Keratinocyte (primary cell): ENCODE results near the gene FBXL12. TPM values are rescaled to one million over a fixed set of nuclear protein-coding genes. Genes with fewer than 3 reads are reported as not detected.

Experiments
- DNase-seq: peaks from one replicate; pipeline ENCODE4 v3.0.0-alpha.2; 2011; ENCODE audit warnings: low read depth, missing footprints, low spot score
- FAIRE-seq: peaks from 2 replicates; lab custom pipeline; 2011; peaks lifted over from hg19 to GRCh38; lab: Jason Lieb, UNC
- H2AFZ ChIP-seq: 2 replicates; pipeline ENCODE4 v1.6.0; 2012; ENCODE audit warnings: low read length, control low read depth, inconsistent platforms; ENCODE audit not compliant: control insufficient read depth
- H3K27ac ChIP-seq: 2 replicates; pipeline ENCODE4 v1.5.1; 2011; ENCODE audit warnings: low read length; ENCODE audit not compliant: control insufficient read depth, insufficient read depth
- H3K27me3 ChIP-seq: 3 replicates; pipeline ENCODE4 v1.6.0; 2011; ENCODE audit warnings: low read length; ENCODE audit not compliant: control insufficient read depth, insufficient read depth; ENCODE audit errors: extremely low read depth
- H3K36me3 ChIP-seq, 2 experiments: 2 replicates in 1 of 2; 3 replicates in 1 of 2; pipeline ENCODE4 v1.5.1; 2011; ENCODE audit warnings: low read length in 2 of 2, mild to moderate bottlenecking in 1 of 2; ENCODE audit not compliant: control insufficient read depth in 2 of 2, insufficient read depth in 2 of 2; ENCODE audit errors: extremely low read depth in 1 of 2
- H3K4me1 ChIP-seq: 3 replicates; pipeline ENCODE4 v1.5.1; 2011; ENCODE audit warnings: low read length; ENCODE audit not compliant: control insufficient read depth, insufficient read depth; ENCODE audit errors: extremely low read depth
- H3K4me2 ChIP-seq: 3 replicates; pipeline ENCODE4 v1.6.0; 2011; ENCODE audit warnings: low read depth, low read length; ENCODE audit not compliant: control insufficient read depth, insufficient read depth; ENCODE audit errors: extremely low read depth
- H3K4me3 ChIP-seq, 3 experiments: fragments of 200-600 bp in 1 of 3; sonication (generic) in 1 of 3; 2 replicates in 2 of 3; 3 replicates in 1 of 3; pipeline ENCODE4 v1.5.1; 2011 to 2016; ENCODE audit warnings: low read length in 3 of 3, mild to moderate bottlenecking in 3 of 3, control low read depth in 2 of 3, inconsistent platforms in 1 of 3, low read depth in 1 of 3, mixed read lengths in 1 of 3, mixed run types in 1 of 3, moderate library complexity in 1 of 3; ENCODE audit not compliant: control insufficient read depth in 2 of 3, insufficient read depth in 2 of 3; ENCODE audit errors: extremely low read depth in 1 of 3
- H3K79me2 ChIP-seq: 2 replicates; pipeline ENCODE4 v1.6.0; 2012; ENCODE audit warnings: low read length; ENCODE audit not compliant: control insufficient read depth, insufficient read depth
- H3K9ac ChIP-seq: 3 replicates; pipeline ENCODE4 v1.6.0; 2011; ENCODE audit warnings: low read length; ENCODE audit not compliant: control insufficient read depth, insufficient read depth; ENCODE audit errors: extremely low read depth
- H3K9me1 ChIP-seq: 3 replicates; pipeline ENCODE4 v1.6.0; 2011; ENCODE audit warnings: low read length; ENCODE audit not compliant: control insufficient read depth, insufficient read depth; ENCODE audit errors: extremely low read depth
- H3K9me3 ChIP-seq: 2 replicates; pipeline ENCODE4 v1.5.1; 2012; ENCODE audit warnings: low read depth, low read length; ENCODE audit not compliant: control insufficient read depth
- H4K20me1 ChIP-seq: 3 replicates; pipeline ENCODE4 v1.6.0; 2011; ENCODE audit warnings: low read length; ENCODE audit not compliant: control insufficient read depth, insufficient read depth; ENCODE audit errors: extremely low read depth
- EZH2 ChIP-seq: IDR thresholded peaks from one replicate; pipeline ENCODE4 v1.6.1; 2012; ENCODE audit warnings: inconsistent platforms, mild to moderate bottlenecking, low read length, moderate library complexity
- dilution Hi-C: fragments of 300-500 bp; cut with MboI; formaldehyde crosslinking; loops from one replicate; pipeline ENCODE4 v1.7.0; 2020; ENCODE audit warnings: low sequenced_read_pairs; ENCODE audit not compliant: extremely low pct_ligation_motif_present
- polyA plus RNA-seq, 5 experiments: library from polyadenylated mRNA; depleted of rRNA in 3 of 5; stranded (reverse) in 3 of 5; stranded (forward) in 1 of 5; unstranded in 1 of 5; fragments of >200 nt; gene quantifications; 1 replicate in 1 of 5; 2 replicates in 3 of 5; 3 replicates in 1 of 5; pipeline versions ENCODE4 v1.2.1 to v1.2.3, GENCODE V29; 2011 to 2012; ENCODE audit warnings: missing spikeins in 2 of 5, low read depth in 1 of 5, low replicate concordance in 1 of 5
- small RNA-seq, 3 experiments: library from RNA; depleted of rRNA; stranded (forward); fragments of <200 nt; gene quantifications; one replicate each; pipeline ENCODE3, GENCODE V24; 2012; ENCODE audit warnings: low read depth in 3 of 3, low replicate concordance in 1 of 3; ENCODE audit not compliant: insufficient read length in 3 of 3
- TF ChIP-seq, protein P1 (sequence below), 3 experiments: IDR thresholded peaks in 1 of 3; conservative IDR thresholded peaks in 1 of 3; optimal IDR thresholded peaks in 1 of 3; 2 replicates in 2 of 3; 3 replicates in 1 of 3; pipeline versions ENCODE3 to v1.5.1; 2011; ENCODE audit warnings: low read length in 3 of 3, mild to moderate bottlenecking in 3 of 3, moderate library complexity in 2 of 3, control low read depth in 1 of 3, inconsistent platforms in 1 of 3; ENCODE audit not compliant: insufficient read depth in 2 of 3; ENCODE audit errors: extremely low read depth in 1 of 3

FBXL12 gene
- polyA plus RNA-seq, 1 donor (not counting 4 experiments of a cell fraction or from before 2014, with no cell fraction given): 12.6 TPM

DNA sequence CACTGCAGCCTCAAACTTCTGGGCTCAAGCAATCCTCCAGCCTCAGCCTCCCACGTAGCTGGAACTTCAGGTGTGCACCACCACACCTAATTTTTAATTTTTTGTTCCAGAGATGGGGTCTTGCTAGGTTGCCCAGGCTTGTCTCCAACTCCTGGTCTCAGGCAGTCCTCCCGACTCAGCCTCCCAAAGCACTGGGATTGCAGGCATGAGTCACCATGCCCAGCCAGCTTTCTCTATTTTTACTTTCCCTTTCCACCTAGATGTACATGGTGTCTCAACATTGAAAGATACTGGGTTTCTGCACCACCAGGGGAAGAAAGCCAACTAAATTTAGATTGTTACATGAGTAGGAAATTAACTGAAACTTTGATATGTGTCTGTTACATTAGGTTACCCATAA is 36.5 kb downstream of the FBXL12 start:
- no peaks in the 10 kb centered on the region for H3K9me1 ChIP-seq
- H2AFZ ChIP-seq: no peak overlapping the region
- no peaks in the 10 kb centered on the region for H3K27me3 ChIP-seq
- no peak for FAIRE-seq
- TF ChIP-seq, protein P1, sequence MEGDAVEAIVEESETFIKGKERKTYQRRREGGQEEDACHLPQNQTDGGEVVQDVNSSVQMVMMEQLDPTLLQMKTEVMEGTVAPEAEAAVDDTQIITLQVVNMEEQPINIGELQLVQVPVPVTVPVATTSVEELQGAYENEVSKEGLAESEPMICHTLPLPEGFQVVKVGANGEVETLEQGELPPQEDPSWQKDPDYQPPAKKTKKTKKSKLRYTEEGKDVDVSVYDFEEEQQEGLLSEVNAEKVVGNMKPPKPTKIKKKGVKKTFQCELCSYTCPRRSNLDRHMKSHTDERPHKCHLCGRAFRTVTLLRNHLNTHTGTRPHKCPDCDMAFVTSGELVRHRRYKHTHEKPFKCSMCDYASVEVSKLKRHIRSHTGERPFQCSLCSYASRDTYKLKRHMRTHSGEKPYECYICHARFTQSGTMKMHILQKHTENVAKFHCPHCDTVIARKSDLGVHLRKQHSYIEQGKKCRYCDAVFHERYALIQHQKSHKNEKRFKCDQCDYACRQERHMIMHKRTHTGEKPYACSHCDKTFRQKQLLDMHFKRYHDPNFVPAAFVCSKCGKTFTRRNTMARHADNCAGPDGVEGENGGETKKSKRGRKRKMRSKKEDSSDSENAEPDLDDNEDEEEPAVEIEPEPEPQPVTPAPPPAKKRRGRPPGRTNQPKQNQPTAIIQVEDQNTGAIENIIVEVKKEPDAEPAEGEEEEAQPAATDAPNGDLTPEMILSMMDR (optimal IDR thresholded peaks at IDR 0.05 in 1 of 3, IDR thresholded peaks at IDR 0.05 in 1 of 3, conservative IDR thresholded peaks at IDR 0.05 in 1 of 3; ENCODE audit: extremely low read depth in 1 of 3, insufficient read depth in 2 of 3, low read length in 3 of 3): no peak
- TF ChIP-seq EZH2: no peak
- no peaks in the 10 kb centered on the region for H3K79me2 ChIP-seq
- H3K36me3 ChIP-seq: no peaks in the 10 kb centered on the region
- dilution Hi-C loops: no loop called here
- peaks cover 2% of the 10 kb centered on the region for H3K4me1 ChIP-seq
- no peak overlapping the region for H3K4me2 ChIP-seq
- DNase-seq: no peak
- H3K27ac ChIP-seq: no peak overlapping the region
- no peaks in the 10 kb centered on the region for H3K9me3 ChIP-seq
- no peak overlapping the region for H3K4me3 ChIP-seq
- no peak overlapping the region for H3K9ac ChIP-seq
- H4K20me1 ChIP-seq: no peaks in the 10 kb centered on the region

DNA sequence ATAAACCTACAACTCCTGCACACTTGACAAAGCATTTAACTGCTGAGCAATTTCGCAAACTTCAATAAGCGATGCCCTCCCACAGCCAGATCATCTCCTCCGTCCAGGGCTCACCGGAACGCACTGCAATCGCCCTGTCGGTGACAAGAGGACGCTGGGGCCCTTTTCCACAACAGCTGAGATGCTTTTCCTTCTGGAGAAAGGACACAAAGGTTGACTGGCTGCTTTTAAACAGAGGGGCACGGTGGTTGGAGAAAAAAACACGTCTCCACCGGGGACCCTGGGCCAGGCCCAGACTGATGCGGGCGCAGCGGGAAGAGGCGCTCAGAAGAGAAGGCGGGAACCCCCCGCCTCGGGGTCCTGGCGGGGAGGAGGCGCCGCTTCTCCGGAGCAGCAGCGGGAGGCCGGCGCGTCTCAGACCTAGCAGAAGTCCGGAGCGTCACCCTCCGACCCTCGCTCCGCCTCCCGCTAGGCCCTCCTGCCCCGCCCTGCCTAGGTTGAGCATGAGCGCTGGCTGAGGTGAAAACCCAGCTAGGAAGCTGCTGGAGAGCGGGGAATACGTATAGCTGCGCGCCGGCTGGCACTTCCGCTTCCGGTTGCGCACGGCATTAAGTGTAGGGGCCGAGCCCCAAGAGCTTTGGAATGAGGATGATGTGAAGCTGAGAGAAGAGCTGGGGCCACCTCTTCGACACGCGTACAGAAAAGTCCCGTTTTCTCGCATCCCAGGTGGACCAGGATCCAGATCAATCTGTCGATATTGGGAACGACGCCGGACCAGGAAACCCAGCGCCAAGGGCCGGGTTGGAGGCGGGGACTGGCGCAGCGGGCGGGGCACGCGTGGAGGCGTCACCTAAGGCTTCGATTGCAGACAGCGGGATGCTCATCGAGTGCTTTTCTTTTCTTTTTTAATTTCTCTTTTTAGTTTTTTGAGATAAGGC is 50.4 kb downstream of the FBXL12 start, which contains the start of gene ZNF846:
Gene ZNF846, minus strand, starts transcription at position 564 of the 938 bp plus-strand sequence. CDS start 3,788 bp downstream, outside the sequence.
- H2AFZ ChIP-seq: peak within 1 kb of the TSS; percentile 92
- H3K4me2 ChIP-seq: peak within 1 kb of the TSS; percentile 91
- dilution Hi-C loops: no loop called here
- peak; percentile 79 for FAIRE-seq
- peaks cover 0 to 1% of the 10 kb centered on the region in 2 experiments for H3K36me3 ChIP-seq
- H3K9me1 ChIP-seq: no peaks in the 10 kb centered on the region
- DNase-seq: peak; percentile 64
- H4K20me1 ChIP-seq: no peaks in the 10 kb centered on the region
- peaks cover 4% of the 10 kb centered on the region for H3K79me2 ChIP-seq
- H3K4me3 ChIP-seq: peak within 1 kb of the TSS; percentile 68 to 97 (median 88)
- H3K27me3 ChIP-seq: no peaks in the 10 kb centered on the region
- H3K9me3 ChIP-seq: no peaks in the 10 kb centered on the region
- H3K9ac ChIP-seq: peak within 1 kb of the TSS; percentile 86
- H3K27ac ChIP-seq: peak within 1 kb of the TSS; percentile 87
- no peaks in the 10 kb centered on the region for H3K4me1 ChIP-seq
- TF ChIP-seq, protein P1 (optimal IDR thresholded peaks at IDR 0.05 in 1 of 3, IDR thresholded peaks at IDR 0.05 in 1 of 3, conservative IDR thresholded peaks at IDR 0.05 in 1 of 3; ENCODE audit: extremely low read depth in 1 of 3, insufficient read depth in 2 of 3, low read length in 3 of 3): no peak
- no peak for TF ChIP-seq EZH2

Small RNA genes lying within 50 kb of the gene (small RNA-seq; reads per million reads assigned to genes)
- 0 reads per million in 3 experiments for gene RF00156

Other genes with a start within 250 kb of the FBXL12 start
- 8.9 to 20.3 TPM (median 17.7 TPM) in 3 replicates for gene ZNF121, start 234.6 kb downstream of the FBXL12 start, polyA plus RNA-seq
- 38.2 to 66.1 TPM (median 56.3 TPM) in 3 replicates for gene ZNF561, start 197.8 kb downstream of the FBXL12 start, polyA plus RNA-seq
- 13.3 to 21.1 TPM (median 18.6 TPM) in 3 replicates for gene ZNF562, start 144.0 kb downstream of the FBXL12 start, polyA plus RNA-seq
- gene ZNF846, start 50.3 kb downstream of the FBXL12 start, polyA plus RNA-seq: 3.5 to 8.9 TPM (median 8.0 TPM) in 3 replicates
- 995 to 1,153 TPM (median 1,097 TPM) in 3 replicates for gene UBL5, start 8.8 kb upstream of the FBXL12 start, polyA plus RNA-seq
- 39.8 to 53.3 TPM (median 45.2 TPM) in 3 replicates for gene PIN1, start 16.2 kb upstream of the FBXL12 start, polyA plus RNA-seq
- 5.3 to 25.2 TPM (median 7.5 TPM) in 3 replicates for gene OLFM2, start 117.4 kb upstream of the FBXL12 start, polyA plus RNA-seq
- 0.32 to 0.67 TPM (median 0.43 TPM) in 3 replicates for gene COL5A3, start 191.4 kb upstream of the FBXL12 start, polyA plus RNA-seq
- not detected in 3 replicates for gene RDH8, start 194.4 kb upstream of the FBXL12 start, polyA plus RNA-seq